ENCODE measurements around the gene PKD1L1. TPM values are rescaled to one million over a fixed set of nuclear protein-coding genes. Genes with fewer than 3 reads are reported as not detected.

Gene PKD1L1
- polyA plus RNA-seq, 3 donors: 0.17 to 0.25 (median 0.21) TPM

DNA sequence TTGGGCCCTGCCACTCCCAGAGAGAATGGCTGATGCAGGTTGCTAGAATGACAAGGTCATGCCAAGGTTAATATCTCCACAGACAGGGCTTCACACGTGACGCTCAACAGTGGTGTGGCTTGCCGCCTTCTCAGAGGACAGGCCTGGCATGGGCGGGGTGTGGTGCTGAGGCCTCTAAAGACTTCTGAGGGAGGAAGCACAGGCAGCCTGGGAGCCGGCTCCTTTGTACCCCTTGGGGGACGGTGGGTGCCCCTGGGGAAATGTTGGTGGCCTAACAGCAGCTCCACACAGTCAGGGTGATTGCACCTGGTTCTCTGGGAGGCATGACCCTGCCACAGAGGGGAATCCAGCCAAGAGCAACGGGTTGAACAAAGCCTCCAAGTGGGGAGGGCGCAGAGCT, 115.1 kb downstream of the PKD1L1 start:
- no peak for DNase-seq (ENCODE audit: low read depth in 3 of 3, low spot score in 2 of 3)

DNA sequence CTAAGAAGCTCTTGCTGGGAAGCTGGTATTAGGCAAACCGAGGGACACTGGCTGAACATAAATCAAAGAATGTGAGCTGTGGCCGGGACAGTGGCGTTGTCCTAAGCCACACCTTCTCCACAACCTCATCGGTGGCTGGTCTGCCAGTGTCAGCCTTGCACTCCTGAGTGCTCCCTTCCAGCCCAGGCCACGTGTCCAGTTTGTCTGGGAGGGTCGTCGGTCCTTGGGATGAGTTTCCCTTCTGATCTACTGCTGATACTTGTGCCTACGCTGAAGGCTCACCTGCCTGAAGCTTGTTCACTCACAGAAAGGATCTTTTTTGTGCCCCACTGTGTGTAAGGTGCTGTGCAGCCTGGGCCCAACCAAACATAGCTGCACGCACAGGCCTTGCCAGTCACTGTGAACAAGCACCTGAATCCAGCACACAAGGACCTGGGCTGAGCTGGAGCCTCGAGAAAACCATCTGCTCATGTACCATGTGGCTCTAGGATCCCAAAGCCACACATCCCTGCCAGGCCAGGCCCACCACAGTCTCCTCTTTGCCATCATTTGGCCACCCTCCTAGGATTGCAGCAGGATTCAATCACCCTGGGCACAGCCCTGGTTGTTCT, 116.1 kb downstream of the PKD1L1 start:
- DNase-seq (ENCODE audit: low read depth in 3 of 3, low spot score in 2 of 3): no peak

DNA sequence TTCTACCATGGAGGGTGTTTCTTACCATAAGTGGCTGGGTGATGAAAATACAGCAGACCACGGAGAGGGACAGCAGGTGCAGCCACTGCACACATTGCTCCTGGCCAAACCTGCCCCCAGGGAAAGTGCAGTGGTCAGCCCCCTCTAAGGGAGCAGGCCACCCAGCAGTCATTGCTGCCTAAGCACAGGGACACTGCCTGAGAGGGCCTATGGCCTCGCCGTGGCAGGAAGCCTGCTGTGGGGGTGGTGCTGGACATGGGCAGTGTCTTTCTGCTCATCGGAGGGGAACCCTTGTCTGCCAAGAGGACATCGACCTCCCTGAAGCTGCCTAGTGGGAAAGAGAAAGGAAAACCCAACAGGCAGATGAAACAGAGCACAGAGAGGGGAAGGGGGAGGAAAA, 118.3 kb downstream of the PKD1L1 start:
- no peak for DNase-seq (ENCODE audit: low read depth in 3 of 3, low spot score in 2 of 3)

DNA sequence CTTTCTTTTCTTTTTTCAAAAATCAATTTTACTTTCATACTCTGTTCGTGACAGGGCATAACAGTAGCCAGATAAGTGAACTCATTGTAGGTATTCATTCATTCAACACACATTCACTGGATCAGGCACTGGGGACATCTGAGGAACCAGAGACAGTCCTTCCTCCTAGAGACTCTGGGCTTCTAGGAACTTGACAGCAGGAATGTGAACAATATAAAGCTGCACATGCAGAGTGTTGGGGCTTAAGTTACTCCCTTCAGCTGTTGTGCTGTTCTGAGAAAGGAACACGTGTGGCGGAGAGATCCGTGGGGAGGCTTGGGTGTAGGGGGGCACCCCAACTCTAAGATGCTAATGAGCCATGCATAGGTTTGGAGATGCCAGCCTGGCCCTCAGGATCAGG, 120.4 kb downstream of the PKD1L1 start:
- DNase-seq (ENCODE audit: low read depth in 3 of 3, low spot score in 2 of 3): no peak

DNA sequence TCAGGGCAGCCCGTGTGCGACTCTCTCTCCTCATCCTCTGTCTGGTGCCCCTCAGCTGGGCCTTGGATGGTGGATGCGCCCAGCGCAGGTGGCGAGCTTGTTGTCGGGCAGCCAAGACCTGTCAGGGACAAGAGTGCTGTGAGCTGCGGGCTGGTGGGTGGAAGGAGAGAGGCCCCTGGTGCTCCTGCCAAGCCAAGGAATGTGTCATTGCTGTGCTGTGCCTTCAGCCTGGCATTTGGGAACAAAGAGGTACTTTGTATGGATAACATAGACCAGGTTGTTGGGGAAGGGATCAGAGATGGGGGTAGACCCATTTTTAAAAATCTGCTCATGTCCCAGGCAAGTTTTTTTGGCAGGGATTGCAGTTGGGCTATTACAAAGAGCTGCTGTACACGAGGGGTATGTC, 120.9 kb downstream of the PKD1L1 start:
- no peak for DNase-seq (ENCODE audit: low read depth in 3 of 3, low spot score in 2 of 3)

DNA sequence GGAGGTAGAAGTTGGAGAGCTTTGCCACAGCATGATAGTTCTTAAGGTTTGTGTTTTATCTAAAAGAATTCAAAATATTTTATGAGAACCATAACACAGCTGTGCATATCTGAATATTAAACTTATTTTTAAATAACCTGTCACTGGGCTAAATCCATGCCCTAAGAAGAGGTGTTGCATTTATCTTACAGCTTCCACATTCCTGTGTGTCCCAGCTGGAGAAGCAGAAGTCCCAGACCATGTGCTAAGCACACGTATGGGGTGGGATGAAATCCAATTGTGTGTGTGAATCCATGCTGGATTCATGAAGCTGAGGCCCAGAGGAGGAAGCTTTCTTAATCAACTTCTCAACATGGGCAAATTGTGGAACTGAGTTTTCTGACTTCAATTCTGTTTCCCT, 121.5 kb downstream of the PKD1L1 start:
- DNase-seq (ENCODE audit: low read depth in 3 of 3, low spot score in 2 of 3): no peak

DNA sequence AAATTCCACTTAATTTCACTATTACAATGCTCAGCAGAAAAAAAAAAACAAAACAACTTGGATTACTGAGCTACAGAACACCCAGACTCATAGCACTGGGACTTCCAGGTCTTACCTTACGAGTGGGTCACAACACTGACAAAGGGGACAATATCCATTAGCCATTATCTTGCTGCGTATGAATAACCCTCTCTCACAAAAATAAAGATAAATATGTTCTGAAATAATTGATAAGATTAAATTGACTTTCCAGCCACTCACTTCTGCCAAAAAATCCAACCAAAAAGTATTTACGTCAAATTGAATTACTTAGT, 128.7 kb downstream of the PKD1L1 start:
- no peak for DNase-seq (ENCODE audit: low read depth in 3 of 3, low spot score in 2 of 3)

DNA sequence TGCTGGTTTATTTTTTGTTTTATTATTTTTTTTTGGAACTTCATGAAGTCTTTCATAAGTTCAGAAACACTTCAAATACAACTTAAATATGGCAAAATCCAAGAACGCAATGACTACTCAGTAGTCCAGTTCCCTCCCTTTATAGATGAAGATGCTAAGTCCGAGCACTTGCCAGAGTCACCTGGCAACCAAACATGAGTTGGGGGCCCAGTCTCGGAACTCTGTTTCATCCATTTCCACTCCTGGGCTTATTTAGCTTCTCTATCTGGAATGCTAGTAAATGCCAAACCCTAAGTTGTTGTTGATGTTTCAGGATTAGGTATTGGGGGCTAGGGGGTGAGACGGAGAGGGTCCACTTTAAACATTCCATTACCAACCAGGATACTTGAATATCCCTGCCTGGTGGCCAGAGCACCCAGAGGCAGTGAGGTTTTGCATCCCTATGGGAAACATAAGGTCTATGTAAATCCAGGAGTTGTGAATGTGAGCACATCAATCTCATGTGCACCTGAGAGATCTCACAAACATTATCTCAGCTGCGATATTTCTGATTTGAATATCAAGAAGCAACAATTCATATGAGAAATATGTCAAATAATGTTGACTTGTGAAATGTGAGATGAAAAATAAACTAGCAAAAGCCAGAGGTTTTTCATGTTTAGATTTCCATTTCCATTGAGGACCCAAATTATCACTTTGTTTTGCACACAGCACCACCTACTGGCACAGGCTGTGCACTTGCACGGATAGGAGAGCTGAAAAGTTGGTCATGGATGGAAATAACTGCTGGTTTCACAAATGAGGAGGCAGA, 129.3 kb downstream of the PKD1L1 start:
- peak; percentile 55 to 73 (median 67) for DNase-seq (ENCODE audit: low read depth in 3 of 3, low spot score in 2 of 3)

DNA sequence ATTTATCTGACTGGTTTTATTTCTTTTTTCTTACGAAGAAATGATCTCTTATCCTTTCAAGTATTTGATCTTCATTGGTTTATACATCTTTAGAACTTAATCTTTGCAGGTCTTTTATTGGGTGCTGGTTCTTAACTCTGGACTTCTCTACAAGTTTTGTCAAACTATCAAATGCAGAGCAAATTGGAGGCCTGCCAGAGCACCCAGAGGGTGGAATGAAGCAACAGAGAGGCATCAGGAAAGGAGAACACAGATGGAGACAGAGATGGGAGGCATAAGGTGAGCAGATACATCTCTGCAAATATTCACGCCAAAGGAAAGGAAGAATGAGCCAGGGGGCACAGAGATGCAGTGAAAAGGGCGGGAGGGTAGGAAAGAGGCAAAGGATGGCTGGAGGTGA, 130.3 kb downstream of the PKD1L1 start:
- DNase-seq (ENCODE audit: low read depth in 3 of 3, low spot score in 2 of 3): no peak

DNA sequence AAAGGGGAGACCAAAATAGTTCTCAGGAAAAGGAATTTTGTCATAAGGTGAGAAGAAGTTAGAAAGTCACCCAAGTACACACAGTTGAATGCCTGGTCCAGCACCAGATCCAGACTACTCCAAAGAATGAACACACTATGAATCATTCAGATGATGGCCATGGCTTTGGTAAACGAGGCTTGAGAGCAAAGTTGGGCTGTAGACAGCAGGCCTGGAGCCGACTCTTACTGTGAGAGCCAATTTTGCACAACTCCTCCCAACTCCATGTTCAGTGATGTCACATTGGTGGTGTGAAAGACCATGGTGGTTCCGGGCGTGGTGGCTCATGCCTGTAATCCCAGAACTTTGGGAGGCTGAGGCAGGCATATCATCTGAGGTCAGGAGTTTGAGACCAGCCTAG, 131.6 kb downstream of the PKD1L1 start:
- no peak for DNase-seq (ENCODE audit: low read depth in 3 of 3, low spot score in 2 of 3)

DNA sequence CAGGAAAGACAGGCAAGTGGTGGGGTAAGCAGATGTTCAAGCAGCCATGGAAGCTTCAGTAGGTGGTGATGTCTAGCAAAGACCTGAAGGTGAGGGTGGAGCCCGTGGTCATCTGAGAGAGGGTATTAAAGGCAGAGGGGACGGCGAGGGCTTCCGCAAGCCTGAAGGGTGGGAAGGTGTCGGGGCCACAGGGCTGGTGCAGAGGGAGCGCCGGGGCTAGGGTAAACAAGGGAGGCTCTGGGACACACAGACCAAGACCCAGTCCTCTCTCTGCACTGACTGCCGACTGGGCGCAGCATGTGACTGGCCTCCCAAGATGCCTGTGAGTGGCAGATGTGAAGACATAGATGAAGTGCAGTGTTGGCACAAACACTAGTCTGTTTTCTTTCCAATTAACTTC, 132.4 kb downstream of the PKD1L1 start:
- no peak for DNase-seq (ENCODE audit: low read depth in 3 of 3, low spot score in 2 of 3)

DNA sequence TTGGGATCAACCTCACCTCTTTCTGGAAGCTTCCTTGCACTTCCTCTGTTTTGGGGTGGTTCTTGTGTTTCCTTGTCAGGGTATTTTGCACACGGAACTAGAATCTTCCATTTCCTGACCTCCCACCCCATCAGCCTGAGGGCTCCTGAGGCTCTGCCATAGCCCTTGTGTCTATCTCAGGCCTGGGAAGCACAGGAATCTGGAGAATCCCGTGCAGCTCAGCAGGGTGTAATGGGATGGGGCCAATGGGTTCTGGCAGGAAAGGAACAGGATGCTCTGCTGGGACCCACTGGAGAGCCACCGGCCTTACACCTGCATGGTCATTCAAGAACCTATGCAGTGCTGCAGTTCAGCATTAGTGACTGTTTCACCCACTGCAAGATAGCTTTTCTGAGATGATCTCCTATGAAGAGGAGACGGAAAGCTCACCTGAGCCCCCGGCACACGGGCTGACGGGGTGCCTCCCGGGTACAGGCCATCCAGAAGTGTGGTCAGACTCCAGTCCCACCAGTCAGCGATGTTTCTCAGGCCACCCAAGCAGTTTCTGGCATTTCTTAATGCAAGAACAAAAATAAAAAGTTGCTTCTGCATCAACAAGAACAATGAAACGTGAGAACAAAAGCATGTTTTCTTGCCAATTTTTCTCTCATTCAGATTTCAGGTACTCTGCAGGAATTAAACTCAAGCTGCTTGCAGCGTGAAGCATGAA, 133.2 kb downstream of the PKD1L1 start:
- DNase-seq (ENCODE audit: low read depth in 3 of 3, low spot score in 2 of 3): no peak

DNA sequence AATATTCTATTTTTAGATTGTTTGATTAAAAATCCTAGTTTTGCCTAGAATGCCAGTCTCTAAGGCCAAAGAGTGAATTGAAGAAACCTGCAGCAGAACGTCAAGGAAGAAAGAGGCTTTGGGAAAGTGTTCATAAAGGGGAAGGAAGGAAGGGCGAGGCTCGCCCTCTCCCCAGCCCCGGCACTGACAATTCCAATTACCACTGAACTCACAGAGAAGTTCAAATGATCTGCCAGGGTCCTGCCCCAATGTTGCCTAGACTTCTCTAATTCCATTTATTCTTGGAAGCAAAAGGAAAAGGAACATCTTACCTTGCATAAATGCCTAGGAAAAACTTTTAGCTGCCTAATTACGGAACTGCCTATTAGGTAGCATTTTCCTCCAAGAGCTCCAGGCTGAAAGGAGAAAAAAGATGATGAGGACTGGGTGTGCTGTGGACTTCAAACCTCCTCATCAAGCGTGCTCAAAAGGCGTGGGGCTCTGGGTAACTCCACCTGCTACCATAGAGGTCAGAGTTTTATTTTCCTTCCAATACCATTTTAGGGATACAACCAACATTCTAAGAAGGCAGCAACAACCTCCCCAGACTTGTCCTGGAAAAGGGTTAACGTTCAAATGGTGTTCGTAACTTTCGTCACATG, 134.5 kb downstream of the PKD1L1 start:
- DNase-seq (ENCODE audit: low read depth in 3 of 3, low spot score in 2 of 3): no peak

DNA sequence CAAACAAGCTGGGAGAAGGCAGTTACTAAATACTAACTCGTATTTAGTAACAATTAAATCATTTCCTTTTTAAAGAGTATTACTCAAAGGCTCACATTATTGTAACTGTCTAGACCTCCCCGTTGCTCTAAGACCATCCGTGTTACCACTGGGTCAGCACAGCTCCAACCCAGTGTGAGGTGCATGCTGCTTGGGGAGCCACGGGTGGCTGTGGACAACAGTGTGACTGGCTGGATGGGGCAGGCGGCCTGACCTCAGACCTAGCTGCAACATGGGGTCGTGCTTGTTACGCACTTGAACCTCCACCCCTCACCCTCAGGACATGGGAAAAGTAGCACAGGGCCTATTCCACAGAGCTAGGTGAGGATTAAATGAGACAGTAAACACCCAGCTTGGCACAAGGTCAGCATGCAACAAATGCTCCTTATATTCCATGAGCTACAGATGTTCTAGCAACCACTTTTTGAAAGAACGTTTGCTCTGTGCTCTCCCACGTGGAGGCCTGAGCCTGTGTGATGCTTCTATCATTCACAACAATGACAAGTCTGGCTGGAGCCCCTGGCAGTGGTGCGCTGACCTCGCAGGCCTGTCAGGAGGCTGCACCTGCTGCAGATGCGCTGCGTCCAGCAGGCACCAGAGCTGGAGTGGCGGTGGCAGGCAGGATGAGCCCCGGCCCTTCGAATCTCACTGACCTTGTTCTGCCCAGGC, 135.7 kb downstream of the PKD1L1 start:
- no peak for DNase-seq (ENCODE audit: low read depth in 3 of 3, low spot score in 2 of 3)

DNA sequence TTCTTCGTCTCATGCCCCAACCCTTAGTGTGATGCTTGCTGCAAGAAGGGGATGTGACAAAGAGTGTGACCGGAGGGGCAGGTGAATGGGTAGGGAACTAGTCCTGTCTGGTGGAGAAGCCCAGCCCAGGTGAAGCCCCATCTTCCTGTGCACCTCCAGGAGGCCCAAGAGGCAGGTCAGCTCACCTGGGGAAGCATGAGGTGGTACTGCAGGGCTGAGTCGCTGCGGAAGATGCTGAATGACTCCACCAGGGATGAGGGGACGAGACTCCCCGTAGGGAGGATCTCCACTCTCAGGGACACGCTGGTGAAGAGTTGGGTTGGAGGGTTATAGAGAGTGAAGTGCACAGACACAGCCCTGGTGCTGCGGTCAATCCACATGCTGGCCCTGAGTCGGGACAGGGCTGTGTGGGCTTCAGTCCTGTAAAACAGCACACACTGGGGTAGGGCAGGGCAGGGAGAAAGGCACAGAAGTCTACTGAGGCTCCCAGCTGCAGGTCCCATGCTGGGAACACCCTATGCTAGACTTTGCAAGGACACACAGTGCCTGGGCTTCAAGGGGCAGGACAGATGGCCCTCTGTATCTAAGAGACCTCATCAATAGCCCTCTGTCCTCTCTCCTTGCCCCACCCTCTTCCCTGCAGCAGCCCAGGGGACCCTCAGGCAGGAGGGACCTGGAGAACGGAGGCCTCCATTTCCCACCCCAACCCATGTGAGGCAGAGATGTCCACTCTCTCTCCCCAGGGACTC, 136.5 kb downstream of the PKD1L1 start:
- no peak for DNase-seq (ENCODE audit: low read depth in 3 of 3, low spot score in 2 of 3)

DNA sequence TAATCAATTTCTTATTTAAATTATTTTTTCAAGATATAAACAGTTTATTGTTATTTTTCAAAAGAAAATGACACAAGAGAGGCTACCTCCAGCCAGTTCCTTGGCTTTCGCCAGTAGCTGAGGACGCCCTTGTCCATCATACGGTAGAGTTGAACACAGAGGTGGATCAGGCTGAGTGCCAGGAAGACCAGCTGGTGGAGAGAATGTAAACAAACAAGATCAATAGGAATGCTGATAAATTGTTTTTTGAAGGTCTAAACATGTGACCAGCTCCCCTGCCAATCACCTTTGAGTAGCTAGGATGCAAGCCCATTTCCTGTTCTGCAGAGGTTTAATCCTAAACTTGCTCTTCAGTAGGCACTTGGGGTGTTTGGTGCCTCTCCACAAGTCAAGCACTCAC, 138.9 kb downstream of the PKD1L1 start:
- no peak for DNase-seq (ENCODE audit: low read depth in 3 of 3, low spot score in 2 of 3)

DNA sequence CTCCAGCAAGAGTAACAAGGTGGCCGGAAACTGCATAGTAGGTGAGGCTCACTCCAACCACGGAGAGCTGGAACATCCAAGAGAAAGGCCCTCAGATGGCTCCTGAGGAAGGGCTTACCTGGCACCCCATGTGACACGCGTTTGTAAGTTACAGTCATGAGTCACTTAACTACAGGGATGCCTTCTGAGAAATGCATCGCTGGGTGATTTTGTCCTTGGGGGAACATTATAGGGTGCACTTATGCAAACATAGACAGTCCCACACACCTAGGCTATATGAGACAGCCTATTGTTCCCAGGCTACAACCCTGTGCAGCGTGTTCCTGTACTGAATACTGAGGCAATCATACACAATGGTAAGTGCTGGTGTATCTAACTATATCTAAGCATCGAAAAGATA, 139.9 kb downstream of the PKD1L1 start:
- no peak for DNase-seq (ENCODE audit: low read depth in 3 of 3, low spot score in 2 of 3)

DNA sequence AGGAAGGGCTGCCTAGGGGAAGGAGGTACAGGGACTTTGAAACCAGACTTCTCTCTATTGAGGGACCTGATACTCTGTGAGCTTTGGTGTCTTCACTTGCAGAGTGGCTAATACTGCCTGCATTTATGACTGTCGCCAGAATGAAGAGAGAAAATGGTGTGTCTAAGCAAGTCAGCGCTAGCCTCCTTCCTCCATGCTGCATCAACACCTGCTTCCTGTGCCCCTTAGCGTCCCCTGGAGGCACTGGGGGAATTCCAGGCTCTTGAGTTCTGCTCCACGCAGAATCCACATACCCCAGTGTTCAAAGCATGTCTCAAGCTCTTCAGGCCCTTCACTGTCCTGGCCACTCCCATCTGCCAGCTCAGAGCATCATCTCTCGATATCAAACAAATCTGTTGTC, 140.5 kb downstream of the PKD1L1 start:
- no peak for DNase-seq (ENCODE audit: low read depth in 3 of 3, low spot score in 2 of 3)

DNA sequence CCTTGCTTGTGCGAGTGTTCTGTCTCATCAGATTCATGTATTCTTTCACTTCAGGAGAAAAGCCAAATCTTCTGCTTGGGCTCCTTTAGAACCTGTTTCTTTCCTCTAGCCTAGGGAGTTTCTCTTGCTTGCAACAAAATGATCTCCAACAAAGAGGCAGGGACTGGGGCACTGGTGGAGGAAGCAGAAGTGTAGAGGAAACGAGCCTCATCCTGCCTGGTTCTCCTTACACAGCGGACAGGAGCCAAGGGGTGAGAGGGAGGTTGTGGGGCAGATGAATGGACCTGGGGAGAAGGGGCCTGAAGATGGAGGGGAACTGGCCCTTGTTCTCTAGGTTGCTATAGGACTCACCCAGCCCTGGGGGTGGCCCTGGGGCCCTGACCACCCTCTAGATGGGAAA, 141.1 kb downstream of the PKD1L1 start:
- DNase-seq (ENCODE audit: low read depth in 3 of 3, low spot score in 2 of 3): no peak

DNA sequence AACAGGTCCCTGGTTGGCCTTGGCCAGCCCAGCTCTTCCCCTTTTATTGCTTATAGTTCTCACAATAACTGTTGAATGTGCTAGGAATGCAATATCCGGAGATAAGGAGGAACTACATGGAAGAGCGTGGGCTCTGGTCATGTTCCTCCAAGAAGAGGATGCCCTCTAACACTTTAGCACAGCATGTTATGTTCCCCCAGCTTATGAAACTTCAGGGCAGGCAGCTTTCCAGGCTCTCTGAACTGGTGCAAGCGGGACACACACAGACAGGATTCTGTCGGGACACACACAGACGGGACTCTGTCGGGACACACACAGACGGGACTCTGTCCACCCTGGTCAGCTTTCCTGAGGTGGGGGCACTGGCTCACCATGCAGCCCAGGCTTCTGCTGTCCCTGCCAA, 141.6 kb downstream of the PKD1L1 start:
- DNase-seq (ENCODE audit: low read depth in 3 of 3, low spot score in 2 of 3): no peak
